ENCODE data around the gene TTR. TPM values are rescaled to one million over a fixed set of nuclear protein-coding genes. Genes with fewer than 3 reads are reported as not detected.

The TTR gene
- total RNA-seq, 8 experiments from 2014 or later, result 0.16 to 1.8 (median 0.94) TPM; not detected in 3

- in situ Hi-C loops (cut with MboI; ENCODE audit: low pct_unique_long_range_greater_than_20kb in 2 of 9, low sequenced_read_pairs in 9 of 9, unreplicated experiment in 9 of 9), result no loop called here
- Histone ChIP-seq H3K27ac (no peak overlapping the region), H3K4me1 (replicated peaks in 1 of 2) (peaks cover 8 to 10% of the 10 kb centered on the region in 2 donors), H3K4me3 (no peak overlapping the region)
- no peak for ATAC-seq (replicated peaks in 6 of 8)
- WGBS, 10 experiments, result 0 to 100% (median 86%) methylated on average over 1 to 5 of the region's 5 CpGs; no CpG with 5 or more reads in 1 of the 10 experiments
These were observed 8.4 kb upstream of the TTR start for GRCh38 chr18:31583185-31583854.

- in situ Hi-C loops (cut with MboI; ENCODE audit: low pct_unique_long_range_greater_than_20kb in 2 of 9, low sequenced_read_pairs in 9 of 9, unreplicated experiment in 9 of 9), result no loop called here
- Histone ChIP-seq H3K4me1 (replicated peaks in 1 of 2) (peaks cover 8 to 10% of the 10 kb centered on the region in 2 donors), H3K4me3 (no peak overlapping the region), H3K27ac (no peak overlapping the region)
- ATAC-seq (replicated peaks in 6 of 8), result no peak
- 13 to 100% (median 93%) methylated on average over 1 to 4 of the region's 5 CpGs for WGBS, 10 experiments
These were observed 5.7 kb upstream of the TTR start for GRCh38 chr18:31585991-31586390.

- Histone ChIP-seq H3K4me3 (no peak overlapping the region), H3K27ac (no peak overlapping the region), H3K4me1 (replicated peaks in 1 of 2) (peaks cover 11% of the 10 kb centered on the region in 2 donors)
- in situ Hi-C loops (cut with MboI; ENCODE audit: low pct_unique_long_range_greater_than_20kb in 2 of 9, low sequenced_read_pairs in 9 of 9, unreplicated experiment in 9 of 9), result no loop called here
- WGBS, 10 experiments, result 36 to 100% (median 91%) methylated on average over 3 to 5 of the region's 5 CpGs
- ATAC-seq (replicated peaks in 6 of 8), result no peak
These were observed 5.1 kb upstream of the TTR start for GRCh38 chr18:31586616-31587015.

GRCh38 chr18:31587529-31587928, 4.1 kb upstream of the TTR start:
- Histone ChIP-seq H3K4me3 (no peak overlapping the region), H3K4me1 (replicated peaks in 1 of 2) (peaks cover 10 to 13% of the 10 kb centered on the region in 2 donors), H3K27ac (no peak overlapping the region)
- peak in 2 of 8 experiments; percentile 31 to 94 for ATAC-seq (replicated peaks in 6 of 8)
- in situ Hi-C loops (cut with MboI; ENCODE audit: low pct_unique_long_range_greater_than_20kb in 2 of 9, low sequenced_read_pairs in 9 of 9, unreplicated experiment in 9 of 9), result no loop called here
- WGBS, 10 experiments, result 16 to 96% (median 84%) methylated on average over 3 to 4 of the region's 4 CpGs; no CpG with 5 or more reads in 1 of the 10 experiments

- WGBS, 10 experiments, result 48 to 100% (median 86%) methylated on average over 1 to 8 of the region's 8 CpGs; no CpG with 5 or more reads in 1 of the 10 experiments
- peaks cover 13 to 15% of the 10 kb centered on the region in 2 donors for H3K4me1 ChIP-seq (replicated peaks in 1 of 2)
- no peak for ATAC-seq (replicated peaks in 6 of 8)
- in situ Hi-C loops (cut with MboI; ENCODE audit: low pct_unique_long_range_greater_than_20kb in 2 of 9, low sequenced_read_pairs in 9 of 9, unreplicated experiment in 9 of 9), result no loop called here
- no peak overlapping the region for H3K27ac ChIP-seq
- H3K4me3 ChIP-seq, result no peak overlapping the region
These were observed 1.1 kb upstream of the TTR start for GRCh38 chr18:31590570-31590969.

- no peak overlapping the region for H3K27ac ChIP-seq
- in situ Hi-C loops (cut with MboI; ENCODE audit: low pct_unique_long_range_greater_than_20kb in 2 of 9, low sequenced_read_pairs in 9 of 9, unreplicated experiment in 9 of 9), result no loop called here
- no peak overlapping the region for H3K4me3 ChIP-seq
- H3K4me1 ChIP-seq (replicated peaks in 1 of 2), result peaks cover 13 to 20% of the 10 kb centered on the region in 2 donors
- ATAC-seq (replicated peaks in 6 of 8), result no peak
- WGBS, 10 experiments, result 50 to 100% (median 90%) methylated on average over 1 to 2 of the region's 2 CpGs; no CpG with 5 or more reads in 5 of the 10 experiments
These were observed 564 bp upstream of the TTR start for GRCh38 chr18:31591113-31591512.

- ATAC-seq (replicated peaks in 6 of 8), result peak in 2 of 8 experiments; percentile 30 to 53
- Histone ChIP-seq H3K4me1 (replicated peaks in 1 of 2) (peaks cover 13 to 15% of the 10 kb centered on the region in 2 donors), H3K27ac (no peak overlapping the region), H3K4me3 (no peak overlapping the region)
- 0 to 84% (median 53%) methylated on average over 1 to 9 of the region's 10 CpGs; no CpG with 5 or more reads in 1 of the 10 experiments for WGBS, 10 experiments
- in situ Hi-C loops (cut with MboI; ENCODE audit: low pct_unique_long_range_greater_than_20kb in 2 of 9, low sequenced_read_pairs in 9 of 9, unreplicated experiment in 9 of 9), result no loop called here
These were observed 955 bp downstream of the TTR start for GRCh38 chr18:31592506-31593157.

GRCh38 chr18:31595121-31595771, 3.6 kb downstream of the TTR start:
- Histone ChIP-seq H3K4me3 (no peak overlapping the region), H3K4me1 (replicated peaks in 1 of 2) (peaks cover 13 to 15% of the 10 kb centered on the region in 2 donors), H3K27ac (no peak overlapping the region)
- ATAC-seq (replicated peaks in 6 of 8), result no peak
- in situ Hi-C loops (cut with MboI; ENCODE audit: low pct_unique_long_range_greater_than_20kb in 2 of 9, low sequenced_read_pairs in 9 of 9, unreplicated experiment in 9 of 9), result no loop called here
- 15 to 100% (median 83%) methylated on average over 1 to 5 of the region's 5 CpGs; no CpG with 5 or more reads in 1 of the 10 experiments for WGBS, 10 experiments

GRCh38 chr18:31596081-31596872, 4.6 kb downstream of the TTR start:
- H3K27ac ChIP-seq, result peak overlapping the region in 1 of 2 donors; percentile 50
- no peak overlapping the region for H3K4me3 ChIP-seq
- WGBS, 10 experiments, result 0 to 100% (median 75%) methylated on average over 1 to 9 of the region's 9 CpGs; no CpG with 5 or more reads in 1 of the 10 experiments
- in situ Hi-C loops (cut with MboI; ENCODE audit: low pct_unique_long_range_greater_than_20kb in 2 of 9, low sequenced_read_pairs in 9 of 9, unreplicated experiment in 9 of 9), result no loop called here
- ATAC-seq (replicated peaks in 6 of 8), result peak in 3 of 8 experiments; percentile 19 to 91 (median 43)
- peaks cover 11 to 14% of the 10 kb centered on the region in 2 donors for H3K4me1 ChIP-seq (replicated peaks in 1 of 2)

GRCh38 chr18:31598021-31598805, 6.5 kb downstream of the TTR start:
- ATAC-seq (replicated peaks in 6 of 8), result no peak
- in situ Hi-C loops (cut with MboI; ENCODE audit: low pct_unique_long_range_greater_than_20kb in 2 of 9, low sequenced_read_pairs in 9 of 9, unreplicated experiment in 9 of 9), result no loop called here
- 0 to 92% (median 82%) methylated on average over 3 to 13 of the region's 13 CpGs; no CpG with 5 or more reads in 2 of the 10 experiments for WGBS, 10 experiments
- Histone ChIP-seq H3K4me3 (no peak overlapping the region), H3K4me1 (replicated peaks in 1 of 2) (peaks cover 0 to 7% of the 10 kb centered on the region in 2 donors), H3K27ac (no peak overlapping the region)

GRCh38 chr18:31603315-31603714, 11.6 kb downstream of the TTR start:
- no peak for ATAC-seq (replicated peaks in 6 of 8)
- in situ Hi-C loops (cut with MboI; ENCODE audit: low pct_unique_long_range_greater_than_20kb in 2 of 9, low sequenced_read_pairs in 9 of 9, unreplicated experiment in 9 of 9), result no loop called here
- H3K4me1 ChIP-seq (replicated peaks in 1 of 2), result peaks cover 8 to 16% of the 10 kb centered on the region in 2 donors
- no peak overlapping the region for H3K4me3 ChIP-seq
- no peak overlapping the region for H3K27ac ChIP-seq

GRCh38 chr18:31606265-31606664, 14.6 kb downstream of the TTR start:
- in situ Hi-C loops (cut with MboI; ENCODE audit: low pct_unique_long_range_greater_than_20kb in 2 of 9, low sequenced_read_pairs in 9 of 9, unreplicated experiment in 9 of 9), result no loop called here
- Histone ChIP-seq H3K27ac (no peak overlapping the region), H3K4me3 (no peak overlapping the region), H3K4me1 (replicated peaks in 1 of 2) (peaks cover 18 to 30% of the 10 kb centered on the region in 2 donors)
- 38 to 100% (median 83%) methylated on average over 1 to 2 of the region's 2 CpGs; no CpG with 5 or more reads in 1 of the 10 experiments for WGBS, 10 experiments
- ATAC-seq (replicated peaks in 6 of 8), result no peak
